HEK293 (cell line): Measurements from ENCODE around the gene MGA.

Experiments used
- CTCF ChIA-PET: fragments of 350-600 bp; formaldehyde crosslinking; extraction: SDS; loops from one replicate; lab custom pipeline; 2021; ENCODE audit warnings: antibody characterized with exemption; lab: Yijun Ruan, JAX
- POLR2A ChIA-PET: fragments of 300-600 bp; formaldehyde crosslinking; extraction: SDS; loops from one replicate; lab custom pipeline; 2020; ENCODE audit warnings: antibody characterized with exemption, inconsistent platforms; lab: Yijun Ruan, JAX
- H3K27ac ChIP-seq: fragments of 200-500 bp; sonication (Bioruptor generic); 2 replicates; pipeline ENCODE4 v1.5.1; 2014; ENCODE audit warnings: low read depth, low read length, control low read depth, inconsistent platforms; ENCODE audit errors: extremely low read depth
- H3K36me3 ChIP-seq, 2 experiments: fragments of 200-500 bp in 1 of 2; sonication (Bioruptor generic) in 1 of 2; 1 replicate in 1 of 2; 2 replicates in 1 of 2; pipeline ENCODE4 v1.5.1; 2014 to 2017; ENCODE audit warnings: inconsistent platforms in 2 of 2, low read length in 2 of 2; ENCODE audit not compliant: control insufficient read depth in 2 of 2, insufficient read depth in 1 of 2
- H3K4me1 ChIP-seq: fragments of 200-500 bp; sonication (Bioruptor generic); 2 replicates; pipeline ENCODE4 v1.5.1; 2014; ENCODE audit warnings: mild to moderate bottlenecking, low read length, inconsistent platforms; ENCODE audit not compliant: control insufficient read depth, insufficient read depth
- H3K4me3 ChIP-seq: 2 replicates; pipeline ENCODE4 v1.5.1; 2011; ENCODE audit warnings: low read depth, mild to moderate bottlenecking, control low read depth, low read length, moderate library complexity
- H3K9me3 ChIP-seq: fragments of 200-500 bp; sonication (Bioruptor generic); 2 replicates; pipeline ENCODE4 v1.5.1; 2014; ENCODE audit warnings: low read depth, low read length, inconsistent platforms; ENCODE audit not compliant: control insufficient read depth, insufficient read depth
- BCL11A ChIP-seq: fragments of 450-650 bp; formaldehyde crosslinking; IDR thresholded peaks from 2 replicates; pipeline ENCODE4 v1.5.1; 2016; ENCODE audit warnings: low read depth, missing biosample characterization, missing genetic modification characterization
- EGR2 ChIP-seq: fragments of 450-650 bp; formaldehyde crosslinking; IDR thresholded peaks from 2 replicates; pipeline ENCODE4 v1.5.1; 2016; ENCODE audit warnings: low read depth, missing biosample characterization, missing genetic modification characterization
- GLIS1 ChIP-seq: fragments of 450-650 bp; formaldehyde crosslinking; IDR thresholded peaks from 2 replicates; pipeline ENCODE4 v1.5.1; 2016; ENCODE audit warnings: missing biosample characterization, missing genetic modification characterization
- KLF9 ChIP-seq: fragments of 450-650 bp; formaldehyde crosslinking; IDR thresholded peaks from 2 replicates; pipeline ENCODE4 v1.5.1; 2016; ENCODE audit warnings: missing biosample characterization, missing genetic modification characterization, low read depth
- PRDM4 ChIP-seq: fragments of 450-650 bp; formaldehyde crosslinking; IDR thresholded peaks from 2 replicates; pipeline ENCODE4 v1.5.1; 2017; ENCODE audit warnings: missing biosample characterization, missing genetic modification characterization
- PRDM6 ChIP-seq: fragments of 450-650 bp; formaldehyde crosslinking; IDR thresholded peaks from 2 replicates; pipeline ENCODE4 v1.5.1; 2017; ENCODE audit warnings: missing biosample characterization, missing genetic modification characterization
- SCRT1 ChIP-seq: fragments of 450-650 bp; formaldehyde crosslinking; IDR thresholded peaks from 2 replicates; pipeline ENCODE4 v1.5.1; 2016; ENCODE audit warnings: missing biosample characterization, missing genetic modification characterization, borderline replicate concordance
- SCRT2 ChIP-seq: fragments of 450-650 bp; formaldehyde crosslinking; IDR thresholded peaks from 2 replicates; pipeline ENCODE4 v1.5.1; 2016; ENCODE audit warnings: missing biosample characterization, missing genetic modification characterization
- YY1 ChIP-seq: fragments of 450-650 bp; formaldehyde crosslinking; IDR thresholded peaks from 2 replicates; pipeline ENCODE4 v1.5.1; 2018; ENCODE audit warnings: missing biosample characterization, missing genetic modification characterization
- ZBTB20 ChIP-seq: fragments of 450-650 bp; formaldehyde crosslinking; IDR thresholded peaks from 2 replicates; pipeline ENCODE4 v1.5.1; 2016; ENCODE audit warnings: missing biosample characterization, missing genetic modification characterization
- ZNF121 ChIP-seq: fragments of 450-650 bp; formaldehyde crosslinking; IDR thresholded peaks from 2 replicates; pipeline ENCODE4 v1.5.1; 2016; ENCODE audit warnings: missing biosample characterization, missing genetic modification characterization
- ZNF132 ChIP-seq: fragments of 450-650 bp; formaldehyde crosslinking; IDR thresholded peaks from 2 replicates; pipeline ENCODE4 v1.5.1; 2017; ENCODE audit warnings: missing biosample characterization, missing genetic modification characterization, borderline replicate concordance
- ZNF2 ChIP-seq: fragments of 450-650 bp; formaldehyde crosslinking; IDR thresholded peaks from 2 replicates; pipeline ENCODE4 v1.5.1; 2016; ENCODE audit warnings: missing biosample characterization, missing genetic modification characterization
- ZNF239 ChIP-seq: fragments of 450-650 bp; formaldehyde crosslinking; IDR thresholded peaks from 2 replicates; pipeline ENCODE4 v1.5.1; 2016; ENCODE audit warnings: missing biosample characterization, missing genetic modification characterization
- ZNF24 ChIP-seq: fragments of 450-650 bp; formaldehyde crosslinking; IDR thresholded peaks from 2 replicates; pipeline ENCODE4 v1.5.1; 2016; ENCODE audit warnings: missing biosample characterization, missing genetic modification characterization
- ZNF324 ChIP-seq: fragments of 450-650 bp; formaldehyde crosslinking; IDR thresholded peaks from 2 replicates; pipeline ENCODE4 v1.5.1; 2016; ENCODE audit warnings: missing biosample characterization, missing genetic modification characterization
- ZNF350 ChIP-seq: fragments of 450-650 bp; formaldehyde crosslinking; IDR thresholded peaks from 2 replicates; pipeline ENCODE4 v1.5.0; 2017; ENCODE audit warnings: missing biosample characterization, mild to moderate bottlenecking, missing genetic modification characterization
- ZNF423 ChIP-seq: fragments of 450-650 bp; formaldehyde crosslinking; IDR thresholded peaks from 2 replicates; pipeline ENCODE4 v1.5.1; 2016; ENCODE audit warnings: missing biosample characterization, missing genetic modification characterization
- ZNF501 ChIP-seq: fragments of 450-650 bp; formaldehyde crosslinking; IDR thresholded peaks from 2 replicates; pipeline ENCODE4 v1.5.1; 2016; ENCODE audit warnings: missing biosample characterization, missing genetic modification characterization
- ZNF645 ChIP-seq: fragments of 450-650 bp; formaldehyde crosslinking; IDR thresholded peaks from 2 replicates; pipeline ENCODE4; 2016; ENCODE audit warnings: missing biosample characterization, missing genetic modification characterization
- ZNF658 ChIP-seq: fragments of 450-650 bp; formaldehyde crosslinking; IDR thresholded peaks from 2 replicates; pipeline ENCODE4; 2016; ENCODE audit warnings: missing biosample characterization, missing genetic modification characterization

Gene MGA

GRCh38 chr15:41675337-41675736 is 15.1 kb downstream of the MGA start:
- Histone ChIP-seq H3K4me1 (peaks cover 5% of the 10 kb centered on the region), H3K9me3 (no peaks in the 10 kb centered on the region), H3K4me3 (no peak overlapping the region), H3K36me3 (no peaks in the 10 kb centered on the region; a peak in 1 of 3 replicates), H3K27ac (no peak overlapping the region)
- CTCF ChIA-PET = interaction anchor here (0.6 to 0.7 kb wide), 2 partner anchors 46 to 211 kb away, joined by 5 to 7 read pairs; no protein-coding TSS in a partner anchor
- TF ChIP-seq EGR2 (tag by site-specific recombination) (no peak), ZNF121 (tag by site-specific recombination) (peak; percentile 62)
- POLR2A ChIA-PET = interaction anchor here (0.6 kb wide), 1 partner anchor 891 kb away, joined by 3 read pairs; no protein-coding TSS in a partner anchor

GRCh38 chr15:41678742-41679141 is 18.5 kb downstream of the MGA start:
- TF ChIP-seq ZNF132 (tag by site-specific recombination) = no peak
- no peak for TF ChIP-seq ZNF350 (tag by site-specific recombination)
- no peak for TF ChIP-seq GLIS1 (tag by site-specific recombination)
- no peak for TF ChIP-seq EGR2 (tag by site-specific recombination)
- no peak for TF ChIP-seq ZNF658 (tag by site-specific recombination)
- no peak for TF ChIP-seq ZNF239 (tag by site-specific recombination)
- no peak for TF ChIP-seq ZNF645 (tag by site-specific recombination)
- peak; percentile 28; the same call in 1 of the 2 replicates for TF ChIP-seq SCRT2
- peak; percentile 62; the same call in 1 of the 2 replicates for TF ChIP-seq SCRT1 (tag by site-specific recombination)
- H3K9me3 ChIP-seq = no peaks in the 10 kb centered on the region
- H3K4me1 ChIP-seq = no peaks in the 10 kb centered on the region; the same call in 1 of the 2 replicates
- H3K4me3 ChIP-seq = no peak overlapping the region
- no peaks in the 10 kb centered on the region; a peak in 1 of 3 replicates for H3K36me3 ChIP-seq
- ChIA-PET POLR2A (no interaction called here), CTCF (interaction anchor here (0.6 kb wide), 1 partner anchor 1404 kb away, joined by 5 read pairs; no protein-coding TSS in a partner anchor)
- no peak overlapping the region for H3K27ac ChIP-seq

- no peak overlapping the region for H3K4me3 ChIP-seq
- H3K4me1 ChIP-seq = peaks cover 6% of the 10 kb centered on the region
- no peak overlapping the region for H3K27ac ChIP-seq
- no peaks in the 10 kb centered on the region for H3K9me3 ChIP-seq
- no peaks in the 10 kb centered on the region; a peak in 1 of 3 replicates for H3K36me3 ChIP-seq
- POLR2A ChIA-PET = interaction anchor here (0.6 kb wide), 1 partner anchor 306 kb away, joined by 3 read pairs; no protein-coding TSS in a partner anchor
- CTCF ChIA-PET = no interaction called here
- TF ChIP-seq PRDM6 (tag by site-specific recombination) (peak; percentile 68), ZNF24 (tag by site-specific recombination) (no peak)
Observed at GRCh38 chr15:41683955-41684354, 23.8 kb downstream of the MGA start.

- ChIA-PET POLR2A (no interaction called here), CTCF (interaction anchor here (0.7 kb wide), 1 partner anchor 168 kb away, joined by 4 read pairs; no protein-coding TSS in a partner anchor)
- TF ChIP-seq ZNF501 (no peak), ZNF2 (tag by site-specific recombination) (no peak), KLF9 (tag by site-specific recombination) (no peak), ZNF324 (tag by site-specific recombination) (no peak), BCL11A (tag by site-specific recombination) (no peak), ZNF423 (tag by site-specific recombination) (no peak), PRDM4 (tag by site-specific recombination) (no peak), YY1 (tag by site-specific recombination) (no peak), ZBTB20 (tag by site-specific recombination) (no peak)
- Histone ChIP-seq H3K27ac (no peak overlapping the region), H3K4me1 (peaks cover 6% of the 10 kb centered on the region), H3K9me3 (no peaks in the 10 kb centered on the region), H3K4me3 (no peak overlapping the region), H3K36me3 (no peaks in the 10 kb centered on the region)
Observed at GRCh38 chr15:41688671-41689070, 28.5 kb downstream of the MGA start.
